Measurements from ENCODE around the gene ITPR3. TPM values are rescaled to one million over a fixed set of nuclear protein-coding genes. Genes with fewer than 3 reads are reported as not detected.

The ITPR3 gene
- total and polyA plus RNA-seq, 4 donors, result 36.7 to 89.5 (median 44.4) TPM

- Histone ChIP-seq H3K36me3 (ENCODE audit: control insufficient read depth in 4 of 4, insufficient read depth in 4 of 4, low read length in 4 of 4) (peaks cover 0 to 33% (median 2%) of the 10 kb centered on the region in 4 donors), H3K9ac (ENCODE audit: insufficient read depth in 1 of 2, low read length in 2 of 2) (no peak overlapping the region), H3K27me3 (ENCODE audit: control insufficient read depth in 3 of 3, insufficient read depth in 3 of 3, low read length in 2 of 3) (no peaks in the 10 kb centered on the region), H3K9me3 (ENCODE audit: control insufficient read depth in 4 of 4, insufficient read depth in 3 of 4, low read length in 3 of 4) (no peaks in the 10 kb centered on the region), H3K4me1 (ENCODE audit: control insufficient read depth in 5 of 5, insufficient read depth in 5 of 5, low read length in 5 of 5) (peaks cover 0 to 2% (median 0%) of the 10 kb centered on the region in 5 donors), H3K27ac (ENCODE audit: low read depth in 1 of 2, low read length in 1 of 2) (no peak overlapping the region), H3K4me3 (no peak overlapping the region)
- WGBS, 2 donors, result 40 to 68% methylated on average over 5 of the region's 5 CpGs
- TF ChIP-seq CTCF (IDR thresholded peaks at IDR 0.05; ENCODE audit: control extremely low read depth, extremely low read depth), result no peak
- peak in 1 of 3 donors; percentile 18 for DNase-seq
- no peak for ATAC-seq (ENCODE audit: insufficient read depth, low FRiP score)
Measured at GRCh38 chr6:33652002-33652401, 30.9 kb downstream of the ITPR3 start.

GRCh38 chr6:33654831-33655554 lies 33.9 kb downstream of the ITPR3 start:
- TF ChIP-seq CTCF (IDR thresholded peaks at IDR 0.05; ENCODE audit: control extremely low read depth, extremely low read depth), result no peak
- ATAC-seq (ENCODE audit: insufficient read depth, low FRiP score) (no peak), DNase-seq (no peak)
- Histone ChIP-seq H3K27ac (ENCODE audit: low read depth in 1 of 2, low read length in 1 of 2) (no peak overlapping the region), H3K27me3 (ENCODE audit: control insufficient read depth in 3 of 3, insufficient read depth in 3 of 3, low read length in 2 of 3) (no peaks in the 10 kb centered on the region), H3K4me1 (ENCODE audit: control insufficient read depth in 5 of 5, insufficient read depth in 5 of 5, low read length in 5 of 5) (peaks cover 0 to 2% (median 0%) of the 10 kb centered on the region in 5 donors), H3K4me3 (no peak overlapping the region), H3K9ac (ENCODE audit: insufficient read depth in 1 of 2, low read length in 2 of 2) (no peak overlapping the region), H3K36me3 (ENCODE audit: control insufficient read depth in 4 of 4, insufficient read depth in 4 of 4, low read length in 4 of 4) (peaks cover 0 to 44% (median 8%) of the 10 kb centered on the region in 4 donors), H3K9me3 (ENCODE audit: control insufficient read depth in 4 of 4, insufficient read depth in 3 of 4, low read length in 3 of 4) (no peaks in the 10 kb centered on the region)
- 63 to 75% methylated on average over 5 of the region's 5 CpGs for WGBS, 2 donors

- no peaks in the 10 kb centered on the region for H3K9me3 ChIP-seq (ENCODE audit: control insufficient read depth in 4 of 4, insufficient read depth in 3 of 4, low read length in 3 of 4)
- H3K9ac ChIP-seq (ENCODE audit: insufficient read depth in 1 of 2, low read length in 2 of 2), result no peak overlapping the region
- H3K27ac ChIP-seq (ENCODE audit: low read depth in 1 of 2, low read length in 1 of 2), result no peak overlapping the region
- no peak for DNase-seq
- no peak for TF ChIP-seq CTCF (IDR thresholded peaks at IDR 0.05; ENCODE audit: control extremely low read depth, extremely low read depth)
- H3K36me3 ChIP-seq (ENCODE audit: control insufficient read depth in 4 of 4, insufficient read depth in 4 of 4, low read length in 4 of 4), result peaks cover 0 to 46% (median 8%) of the 10 kb centered on the region in 4 donors
- ATAC-seq (ENCODE audit: insufficient read depth, low FRiP score), result no peak
- no peak overlapping the region for H3K4me3 ChIP-seq
- H3K4me1 ChIP-seq (ENCODE audit: control insufficient read depth in 5 of 5, insufficient read depth in 5 of 5, low read length in 5 of 5), result peaks cover 0 to 1% (median 0%) of the 10 kb centered on the region in 5 donors
- no peaks in the 10 kb centered on the region for H3K27me3 ChIP-seq (ENCODE audit: control insufficient read depth in 3 of 3, insufficient read depth in 3 of 3, low read length in 2 of 3)
- 94 to 95% methylated on average over 5 of the region's 5 CpGs for WGBS, 2 donors
Measured at GRCh38 chr6:33656844-33657243, 35.7 kb downstream of the ITPR3 start.
